HG02973 (cell line): Measurements from ENCODE around the gene SRRM2.

Experiments
- ATAC-seq: cut with Tn5 transposase; IDR thresholded peaks from one replicate; pipeline ENCODE4 v1.9.1; 2021; ENCODE audit warnings: moderate library complexity; ENCODE audit not compliant: unreplicated experiment

Gene SRRM2

GRCh38 chr16:2752035-2752849 is at the start of gene SRRM2:
SRRM2 (plus strand) TSS chr16:2752638; CDS start chr16:2756365, 3,727 bp downstream.
- peak; percentile 66 for ATAC-seq

GRCh38 chr16:2702871-2703745 is 49.3 kb upstream of the SRRM2 start:
- ATAC-seq, result no peak

- no peak for ATAC-seq
These were observed 48.1 kb upstream of the SRRM2 start for GRCh38 chr16:2704166-2704982.

DNA sequence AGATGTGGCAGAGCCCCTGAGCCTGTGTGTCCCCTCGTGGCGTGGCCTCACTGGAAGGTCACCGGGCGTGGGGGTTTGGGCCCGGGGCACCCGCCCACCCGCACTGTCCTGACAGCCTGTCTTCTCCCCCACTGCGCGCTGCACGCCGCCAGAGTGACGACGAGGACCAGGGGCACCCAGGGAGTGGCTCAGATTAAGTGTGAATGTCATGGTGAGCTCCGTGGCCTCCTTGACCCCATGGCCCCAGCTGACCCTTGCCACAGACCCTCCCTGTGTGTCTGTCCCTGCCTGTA is 47.5 kb upstream of the SRRM2 start:
- ATAC-seq, result no peak

GRCh38 chr16:2705351-2705750 is 47.1 kb upstream of the SRRM2 start:
- no peak for ATAC-seq

GRCh38 chr16:2706085-2706484 is 46.4 kb upstream of the SRRM2 start:
- no peak for ATAC-seq

DNA sequence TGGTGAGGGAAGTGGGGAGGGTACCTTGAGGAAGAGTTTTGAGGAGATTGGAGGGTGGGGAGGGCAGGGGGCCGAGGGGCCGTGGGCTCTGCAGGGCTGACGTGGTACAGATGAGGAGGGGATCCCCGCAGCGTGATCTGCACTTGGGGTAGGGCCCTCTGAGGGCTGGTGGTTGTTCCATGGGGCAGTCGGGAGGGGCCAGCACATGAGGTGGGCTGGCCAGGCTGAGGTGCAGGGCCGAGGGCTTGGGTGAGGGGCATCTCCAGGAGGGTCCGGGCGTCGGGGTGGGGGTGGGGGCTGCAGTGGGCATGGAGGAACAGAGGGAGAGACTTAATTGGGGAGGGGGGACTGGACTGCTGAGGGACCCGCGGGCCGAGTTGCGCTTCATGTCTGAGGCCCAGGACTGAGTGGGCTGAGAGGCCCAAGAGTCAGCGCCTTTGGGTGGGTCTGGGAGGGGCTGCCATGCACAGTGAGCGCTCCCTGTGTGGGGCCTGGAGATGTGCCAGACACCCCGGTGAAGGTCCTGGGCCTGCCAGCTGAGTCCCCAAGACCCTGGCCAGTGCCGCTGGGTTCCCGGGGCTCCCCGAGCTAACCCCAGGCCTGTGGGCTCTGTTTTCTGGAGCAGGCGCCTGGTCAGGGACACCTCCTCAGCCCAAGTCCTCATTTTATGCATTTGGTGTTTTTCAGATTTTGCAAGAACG is 45.7 kb upstream of the SRRM2 start:
- ATAC-seq, result no peak

DNA sequence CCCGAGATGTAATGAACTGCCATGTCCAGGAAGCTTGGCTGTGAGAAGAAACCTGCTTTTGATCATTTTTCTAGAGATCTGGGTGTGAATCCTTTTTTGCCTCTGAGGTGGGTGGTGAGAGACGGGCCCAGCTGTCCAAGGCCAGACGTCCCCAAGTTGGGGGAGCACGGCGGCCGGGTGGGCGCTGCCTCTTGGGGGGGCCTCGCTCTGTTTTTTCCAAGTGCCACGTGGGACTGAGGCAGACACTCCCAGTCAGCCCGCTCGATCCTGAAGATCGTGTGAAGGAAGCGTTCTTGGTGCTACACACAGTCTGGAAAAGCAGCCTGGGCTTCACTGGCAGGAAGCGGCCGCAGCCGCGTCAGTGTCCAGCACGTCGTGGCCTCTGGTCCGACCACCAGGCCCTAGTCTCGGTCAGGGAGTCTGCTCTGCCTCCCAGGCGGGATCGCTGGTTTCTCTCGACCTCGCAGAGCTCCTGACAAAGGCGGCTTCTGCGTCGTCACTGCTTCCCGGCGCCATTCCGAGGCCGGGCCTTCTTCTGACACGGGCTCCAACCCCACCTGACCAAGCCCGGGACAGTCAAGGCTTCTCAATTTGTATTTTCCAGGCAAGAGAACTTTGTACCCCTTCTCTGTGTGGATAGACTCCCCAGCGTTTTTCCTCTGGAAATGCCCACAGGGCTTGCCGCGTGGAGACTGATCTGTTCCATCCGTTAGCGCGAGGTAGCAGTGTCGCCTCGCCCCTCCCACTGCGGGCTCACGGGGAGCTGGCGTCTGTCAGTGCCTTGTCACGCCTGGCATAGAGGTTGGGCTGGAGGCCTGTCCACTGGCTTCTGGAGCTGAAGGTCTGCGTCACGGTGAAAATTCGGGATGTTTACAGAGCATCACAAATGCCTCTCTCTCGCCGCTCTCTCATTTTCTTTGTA is 44.8 kb upstream of the SRRM2 start:
- ATAC-seq, result no peak

GRCh38 chr16:2708290-2708639 is 44.2 kb upstream of the SRRM2 start:
- ATAC-seq, result no peak

DNA sequence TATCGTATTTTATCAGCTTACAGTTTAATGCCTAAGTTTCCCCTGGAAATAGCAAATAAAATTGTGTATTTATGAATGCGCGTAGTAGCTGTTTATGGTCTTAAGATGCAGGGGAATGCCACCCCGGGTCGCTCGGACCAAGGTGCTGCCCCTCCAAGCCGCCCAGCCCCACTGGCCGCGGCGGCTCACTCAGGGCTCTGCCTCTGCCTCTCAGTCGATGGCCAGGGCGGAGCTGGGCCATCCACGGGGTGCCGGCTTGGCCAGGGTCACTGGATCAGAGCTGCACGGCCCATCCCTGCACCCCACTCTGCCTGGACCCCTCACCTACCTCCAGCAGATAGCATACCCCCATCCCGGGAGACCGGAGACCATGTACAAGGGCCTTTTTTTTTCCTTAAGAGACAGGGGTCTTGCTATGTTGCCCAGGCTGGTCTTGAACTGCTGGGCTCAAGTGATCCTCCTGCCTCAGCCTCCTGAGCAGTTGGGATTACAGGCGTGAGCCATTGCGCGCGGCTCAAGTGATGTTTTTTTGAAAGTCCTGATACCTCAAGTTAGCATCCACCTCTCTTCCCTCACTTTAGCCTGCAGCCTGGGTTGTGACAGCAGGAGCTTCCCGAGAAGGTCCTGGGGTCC is 43.4 kb upstream of the SRRM2 start:
- no peak for ATAC-seq

- no peak for ATAC-seq
These were observed 42.9 kb upstream of the SRRM2 start for GRCh38 chr16:2709588-2709984.

GRCh38 chr16:2710021-2710710 is 42.3 kb upstream of the SRRM2 start:
- no peak for ATAC-seq

GRCh38 chr16:2710711-2711231 is 41.7 kb upstream of the SRRM2 start:
- ATAC-seq, result no peak

DNA sequence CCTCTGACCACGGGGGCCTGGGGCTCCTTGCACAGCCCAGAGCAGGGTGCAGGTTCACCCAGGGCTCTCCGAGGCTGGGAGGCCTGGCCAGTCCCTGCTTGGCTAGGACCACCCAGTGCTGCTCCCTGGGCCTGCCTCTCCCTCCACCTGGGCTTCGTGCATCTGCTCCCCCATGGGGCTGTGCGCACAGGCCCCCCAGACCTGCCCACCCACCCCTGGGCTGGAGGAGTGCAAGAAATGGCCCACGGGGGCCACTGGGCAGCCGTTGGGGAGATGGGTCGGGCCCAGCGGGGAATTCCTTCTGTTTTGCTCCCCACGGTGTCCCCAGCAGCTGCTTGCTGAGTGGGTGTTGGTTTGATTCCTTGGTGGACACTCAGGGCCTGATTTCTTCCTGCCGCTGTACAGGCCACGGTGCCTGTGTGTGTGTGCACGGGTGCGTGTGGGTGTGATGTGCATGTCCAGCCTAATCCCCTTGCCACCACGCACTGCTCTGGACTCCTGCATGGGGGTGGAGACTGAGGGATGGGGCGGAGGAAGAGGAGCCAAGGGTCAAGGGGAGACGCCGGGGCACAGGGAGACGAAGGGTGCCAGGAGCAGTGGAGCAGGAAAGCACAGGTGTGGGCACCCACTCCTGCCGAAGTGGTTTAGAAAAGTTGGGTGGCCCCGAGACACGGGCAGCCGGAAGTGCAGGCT is 40.9 kb upstream of the SRRM2 start:
- no peak for ATAC-seq

- ATAC-seq, result no peak
These were observed 40.4 kb upstream of the SRRM2 start for GRCh38 chr16:2712063-2712441.

- ATAC-seq, result no peak
These were observed 39.9 kb upstream of the SRRM2 start for GRCh38 chr16:2712546-2712945.

DNA sequence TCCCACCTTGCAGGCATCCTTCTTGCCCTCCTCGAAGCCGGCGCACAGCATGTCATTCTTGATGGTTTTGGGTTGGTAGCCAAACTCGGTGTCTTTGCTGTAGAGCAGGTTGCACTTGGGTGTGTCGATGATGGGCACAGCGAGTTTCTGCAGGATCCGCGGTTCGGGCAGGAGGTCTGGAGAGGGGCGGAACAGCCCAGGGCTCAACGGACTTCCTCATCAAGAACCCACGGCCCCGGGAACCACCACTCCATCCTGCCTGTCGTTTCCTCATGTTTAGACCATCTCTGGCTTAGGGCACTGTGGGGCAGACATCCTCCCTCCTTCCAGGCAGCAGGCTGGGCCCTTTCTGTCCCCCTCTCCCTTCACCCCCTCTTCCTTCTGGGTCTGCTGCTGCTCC is 38.9 kb upstream of the SRRM2 start:
- no peak for ATAC-seq
